Measurements from ENCODE around the gene GJB5.
"Not testable (repeated sequence)": the region's sequence is repeated elsewhere in the genome, so short reads cannot be mapped to it uniquely, and the experiment has no call there.

GJB5 gene

DNA sequence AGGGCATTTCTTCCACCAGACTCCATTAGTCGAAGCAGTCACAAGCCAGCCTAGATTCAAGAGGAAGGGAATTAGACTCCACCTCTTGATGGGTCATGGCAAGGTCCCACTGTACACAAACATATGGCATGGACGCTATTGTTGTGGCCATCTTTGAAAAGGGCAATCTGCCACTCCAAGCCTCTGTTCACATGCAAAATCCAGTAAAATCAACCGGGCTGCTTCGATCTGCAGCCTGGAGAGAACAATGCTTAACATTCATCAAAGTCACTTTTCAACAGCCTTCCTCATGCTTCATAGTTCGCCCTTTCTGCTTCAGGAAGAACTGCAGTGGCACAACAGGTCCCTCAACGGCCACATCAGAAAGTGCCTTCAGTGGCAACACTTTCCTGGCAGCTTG, 28.0 kb upstream of the GJB5 start:
- TF ChIP-seq, protein P1, sequence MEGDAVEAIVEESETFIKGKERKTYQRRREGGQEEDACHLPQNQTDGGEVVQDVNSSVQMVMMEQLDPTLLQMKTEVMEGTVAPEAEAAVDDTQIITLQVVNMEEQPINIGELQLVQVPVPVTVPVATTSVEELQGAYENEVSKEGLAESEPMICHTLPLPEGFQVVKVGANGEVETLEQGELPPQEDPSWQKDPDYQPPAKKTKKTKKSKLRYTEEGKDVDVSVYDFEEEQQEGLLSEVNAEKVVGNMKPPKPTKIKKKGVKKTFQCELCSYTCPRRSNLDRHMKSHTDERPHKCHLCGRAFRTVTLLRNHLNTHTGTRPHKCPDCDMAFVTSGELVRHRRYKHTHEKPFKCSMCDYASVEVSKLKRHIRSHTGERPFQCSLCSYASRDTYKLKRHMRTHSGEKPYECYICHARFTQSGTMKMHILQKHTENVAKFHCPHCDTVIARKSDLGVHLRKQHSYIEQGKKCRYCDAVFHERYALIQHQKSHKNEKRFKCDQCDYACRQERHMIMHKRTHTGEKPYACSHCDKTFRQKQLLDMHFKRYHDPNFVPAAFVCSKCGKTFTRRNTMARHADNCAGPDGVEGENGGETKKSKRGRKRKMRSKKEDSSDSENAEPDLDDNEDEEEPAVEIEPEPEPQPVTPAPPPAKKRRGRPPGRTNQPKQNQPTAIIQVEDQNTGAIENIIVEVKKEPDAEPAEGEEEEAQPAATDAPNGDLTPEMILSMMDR (IDR thresholded peaks at IDR 0.05; ENCODE audit: low read length, missing control alignments), result no peak
- no peak for DNase-seq (ENCODE audit: low read depth)

DNA sequence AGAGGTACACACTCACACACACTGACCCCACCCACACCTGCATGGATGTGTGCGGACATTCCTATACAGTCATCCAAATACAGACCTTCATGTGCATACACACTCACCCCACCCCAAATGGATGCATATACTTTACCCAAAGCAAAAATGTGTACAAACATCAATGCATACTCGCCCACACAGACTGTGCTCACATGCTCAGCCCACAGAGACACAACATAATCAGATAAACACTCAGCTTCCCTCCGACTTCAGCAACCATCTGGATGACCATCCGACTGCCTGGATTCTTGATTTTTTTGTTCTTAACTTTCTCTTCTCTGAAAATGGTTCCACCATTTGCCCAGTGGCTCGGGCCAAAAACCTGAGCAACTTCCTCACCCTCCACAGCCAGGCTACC, 24.4 kb upstream of the GJB5 start:
- no peak for DNase-seq (ENCODE audit: low read depth)
- TF ChIP-seq, protein P1 (IDR thresholded peaks at IDR 0.05; ENCODE audit: low read length, missing control alignments), result no peak
- H3K4me3 ChIP-seq (replicated peaks; ENCODE audit: low read depth, low read length), result no peak overlapping the region

More for the DNA sequence above, 28.0 kb upstream of the GJB5 start:
- H3K4me3 ChIP-seq (replicated peaks; ENCODE audit: low read depth, low read length), result no peak overlapping the region

DNA sequence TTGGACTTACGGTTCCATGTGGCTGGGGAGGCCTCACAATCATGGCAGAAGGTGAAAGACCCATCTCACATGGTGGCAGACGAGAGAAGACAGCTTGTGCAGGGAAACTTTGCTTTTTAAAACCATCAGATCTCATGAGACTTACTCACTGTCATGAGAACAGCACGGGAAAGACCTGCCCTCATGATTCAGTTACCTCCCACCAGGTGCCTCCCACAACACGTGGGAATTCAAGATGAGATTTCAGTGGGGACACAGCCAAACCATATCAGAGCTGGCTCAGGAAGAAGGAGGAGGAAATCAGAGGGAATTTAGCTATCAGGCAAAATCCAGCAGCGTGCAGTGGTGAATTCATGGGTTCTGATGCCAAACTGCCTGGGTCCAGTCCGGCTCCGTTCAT, 22.0 kb upstream of the GJB5 start:
- DNase-seq (ENCODE audit: low read depth), result not testable (repeated sequence)

DNA sequence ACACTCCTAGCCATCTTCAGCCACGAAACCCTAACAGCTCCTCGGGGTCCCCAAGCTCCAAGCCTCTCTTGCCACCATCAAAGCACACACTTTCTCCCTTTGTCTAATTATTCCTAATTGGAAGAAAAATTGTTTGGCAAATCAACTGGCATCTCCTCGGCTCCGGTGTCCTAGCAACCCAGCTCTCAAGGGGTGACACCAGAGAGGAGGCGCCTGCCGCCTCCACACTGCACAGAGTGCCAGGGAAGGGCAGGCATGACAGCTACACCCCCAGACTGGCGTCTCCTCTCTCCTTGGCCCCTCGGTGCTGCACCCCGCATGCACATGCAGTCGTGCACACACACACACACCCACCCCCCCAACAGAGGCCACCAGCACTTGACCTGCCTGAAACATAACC, 18.2 kb upstream of the GJB5 start:
- TF ChIP-seq, protein P1 (IDR thresholded peaks at IDR 0.05; ENCODE audit: low read length, missing control alignments), result no peak
- H3K4me3 ChIP-seq (replicated peaks; ENCODE audit: low read depth, low read length), result no peak overlapping the region
- no peak for DNase-seq (ENCODE audit: low read depth)

More for the DNA sequence above, 22.0 kb upstream of the GJB5 start:
- not testable (repeated sequence) for H3K4me3 ChIP-seq (replicated peaks; ENCODE audit: low read depth, low read length)

DNA sequence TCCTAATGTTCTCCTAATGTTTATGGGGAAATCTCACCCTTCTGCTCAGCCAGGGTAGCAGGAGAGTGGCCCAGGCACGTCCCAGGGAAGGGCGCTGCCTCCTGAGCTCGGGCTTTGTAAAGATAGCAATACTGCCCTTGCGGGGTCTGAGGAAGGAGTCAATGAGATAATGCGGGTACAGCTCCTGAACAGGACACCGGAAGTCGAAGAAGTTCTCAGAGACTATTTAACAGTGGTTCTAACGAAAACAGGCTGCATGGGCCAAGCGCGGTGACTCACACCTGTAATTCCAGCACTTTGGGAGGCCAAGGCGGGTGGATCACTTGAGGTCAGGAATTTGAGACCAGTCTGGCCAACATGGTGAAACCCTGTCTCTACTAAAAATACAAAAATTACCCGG, 17.6 kb upstream of the GJB5 start:
- H3K4me3 ChIP-seq (replicated peaks; ENCODE audit: low read depth, low read length); DNase-seq (ENCODE audit: low read depth): not testable (repeated sequence)

DNA sequence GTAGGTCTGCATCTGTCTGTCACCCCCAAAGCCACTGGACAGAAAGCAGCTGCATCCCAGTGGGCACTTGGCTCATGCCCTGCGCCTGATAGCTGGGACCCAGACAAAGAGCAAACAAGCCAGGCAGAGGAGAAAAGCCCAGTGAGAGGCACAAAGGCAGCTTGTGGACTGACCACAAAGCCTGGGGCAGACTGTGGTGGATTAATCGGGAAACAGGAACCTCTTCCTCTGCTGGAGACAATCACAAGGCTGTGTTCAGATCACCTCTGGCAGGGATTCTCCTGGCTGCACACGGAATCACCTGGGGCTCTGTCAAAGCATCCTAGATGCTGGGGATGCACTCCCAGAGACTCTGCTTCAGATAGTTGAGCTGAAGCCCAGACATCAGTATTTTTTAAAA, 15.2 kb upstream of the GJB5 start:
- H3K4me3 ChIP-seq (replicated peaks; ENCODE audit: low read depth, low read length), result no peak overlapping the region
- TF ChIP-seq, protein P1 (IDR thresholded peaks at IDR 0.05; ENCODE audit: low read length, missing control alignments), result no peak
- DNase-seq (ENCODE audit: low read depth), result no peak

DNA sequence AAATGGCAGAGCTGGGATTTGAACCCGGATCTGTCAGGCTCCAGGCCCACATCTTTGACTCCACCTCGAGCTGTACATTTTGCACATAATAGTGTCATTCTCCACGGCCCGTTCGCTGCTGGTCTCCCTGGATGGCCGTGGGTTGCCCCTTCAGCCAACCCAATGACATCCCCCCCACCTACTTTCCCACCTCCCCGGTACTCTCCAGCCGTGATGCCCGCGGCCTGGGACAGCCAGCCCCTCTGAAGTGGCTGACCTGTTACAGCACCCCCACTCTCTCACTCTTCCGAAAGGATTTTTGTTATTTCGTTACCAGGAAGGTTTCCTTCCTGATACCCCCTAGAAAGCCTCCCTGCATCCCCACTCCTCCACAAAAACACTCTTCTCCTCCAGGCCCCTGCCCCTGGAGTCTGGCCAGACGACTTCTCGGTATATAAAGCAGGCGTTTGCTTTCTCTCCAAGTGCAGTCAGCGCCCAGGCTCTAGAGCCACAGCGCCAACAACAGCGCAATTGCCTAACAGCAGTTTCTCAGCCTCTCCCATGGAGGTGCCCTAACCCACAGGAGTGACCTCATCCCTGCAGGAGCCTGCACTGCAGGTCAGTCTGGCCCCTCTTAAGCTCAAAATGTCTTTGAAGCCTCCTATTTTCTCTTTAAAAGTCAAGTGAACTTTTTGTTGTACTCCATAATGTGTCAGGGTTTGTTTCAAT, 14.5 kb upstream of the GJB5 start:
- TF ChIP-seq, protein P1 (IDR thresholded peaks at IDR 0.05; ENCODE audit: low read length, missing control alignments), result no peak
- no peak overlapping the region for H3K4me3 ChIP-seq (replicated peaks; ENCODE audit: low read depth, low read length)
- DNase-seq (ENCODE audit: low read depth), result peak; percentile 11

DNA sequence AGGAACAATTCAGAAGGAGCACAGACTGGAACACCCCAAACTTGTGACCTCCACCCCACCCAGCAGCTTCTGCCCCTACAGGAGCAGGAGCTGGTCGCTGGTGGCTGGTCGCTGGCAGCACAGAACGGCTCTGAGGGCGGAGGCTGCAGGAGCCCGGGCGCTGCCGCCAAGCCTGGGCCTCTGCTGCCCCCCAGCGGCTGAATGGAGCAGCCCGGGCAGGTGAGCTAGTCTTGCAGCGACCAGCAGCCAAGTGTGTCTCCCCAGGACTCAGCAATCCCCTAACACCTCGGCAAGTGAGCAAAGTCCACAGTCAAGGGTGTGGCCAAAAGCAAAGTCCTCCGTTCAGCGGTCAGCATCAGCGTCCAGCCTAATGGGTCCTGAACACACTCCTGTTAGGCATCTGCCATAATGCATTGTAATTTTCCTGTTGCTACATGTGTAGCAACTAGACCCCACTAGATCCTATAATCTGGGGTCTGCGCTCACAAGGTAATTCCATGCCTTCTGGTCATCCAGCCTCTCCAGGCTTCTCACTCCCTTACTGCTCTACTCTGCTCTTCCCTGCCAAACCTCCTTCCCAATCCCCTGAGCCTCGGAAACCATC, 12.1 kb upstream of the GJB5 start:
- no peak overlapping the region for H3K4me3 ChIP-seq (replicated peaks; ENCODE audit: low read depth, low read length)
- peak; percentile 66 for DNase-seq (ENCODE audit: low read depth)
- TF ChIP-seq, protein P1 (IDR thresholded peaks at IDR 0.05; ENCODE audit: low read length, missing control alignments), result peak; percentile 87

All from fibroblast of pulmonary artery (primary cell).